Loucy (cell line): ENCODE measurements around the gene CELF2.

ENCODE experiments used
- H2AFZ ChIP-seq: fragments of 200-600 bp; sonication (generic); 2 replicates; pipeline ENCODE4 v1.6.0; 2016; ENCODE audit warnings: antibody characterized with exemption, mild to moderate bottlenecking, low read length, moderate library complexity
- H3F3A ChIP-seq: fragments of 200-600 bp; 2 replicates; pipeline ENCODE4 v1.6.0; 2016; ENCODE audit warnings: antibody characterized with exemption, low read depth, mild to moderate bottlenecking
- H3K27me3 ChIP-seq: fragments of 200-600 bp; sonication (generic); 2 replicates; pipeline ENCODE4 v1.6.1; 2014; ENCODE audit warnings: low read length, mild to moderate bottlenecking; ENCODE audit not compliant: insufficient read depth, poor library complexity, severe bottlenecking
- H3K36me3 ChIP-seq: fragments of 200-600 bp; sonication (generic); 2 replicates; pipeline ENCODE4 v1.6.1; 2016; ENCODE audit warnings: low read length; ENCODE audit not compliant: insufficient read depth
- H3K4me1 ChIP-seq: fragments of 200-600 bp; sonication (generic); 2 replicates; pipeline ENCODE4 v1.5.1; 2014; ENCODE audit warnings: low read length, mild to moderate bottlenecking; ENCODE audit not compliant: insufficient read depth, poor library complexity, severe bottlenecking
- H3K4me2 ChIP-seq: fragments of 200-600 bp; sonication (generic); 2 replicates; pipeline ENCODE4 v1.6.0; 2014; ENCODE audit warnings: antibody characterized with exemption, low read length, low read depth, mild to moderate bottlenecking; ENCODE audit not compliant: poor library complexity, severe bottlenecking
- H3K4me3 ChIP-seq: fragments of 200-600 bp; sonication (generic); 2 replicates; pipeline ENCODE4 v1.5.1; 2014; ENCODE audit warnings: low read length, mild to moderate bottlenecking, mixed read lengths; ENCODE audit not compliant: poor library complexity, severe bottlenecking
- H3K79me2 ChIP-seq: fragments of 200-600 bp; sonication (generic); 2 replicates; pipeline ENCODE4 v1.6.1; 2014; ENCODE audit warnings: low read length; ENCODE audit not compliant: insufficient read depth
- H3K9ac ChIP-seq: fragments of 200-600 bp; sonication (generic); 2 replicates; pipeline ENCODE4 v1.6.0; 2014; ENCODE audit warnings: mild to moderate bottlenecking, low read depth, low read length, moderate library complexity; ENCODE audit not compliant: poor library complexity, severe bottlenecking
- H3K9me2 ChIP-seq: fragments of 200-600 bp; sonication (generic); replicated peaks from 2 replicates; pipeline ENCODE4 v1.6.1; 2016; ENCODE audit warnings: low read depth, low read length, mixed read lengths
- H3K9me3 ChIP-seq: fragments of 200-600 bp; sonication (generic); 2 replicates; pipeline ENCODE4 v1.6.1; 2014; ENCODE audit warnings: mild to moderate bottlenecking, antibody characterized with exemption, low read length, low read depth; ENCODE audit not compliant: insufficient read depth
- H4K20me1 ChIP-seq: fragments of 200-600 bp; sonication (generic); 2 replicates; pipeline ENCODE4 v1.6.0; 2014; ENCODE audit warnings: antibody characterized with exemption, low read length, mild to moderate bottlenecking; ENCODE audit not compliant: insufficient read depth, poor library complexity, severe bottlenecking
- CTCF ChIP-seq: fragments of 200-600 bp; sonication (generic); conservative IDR thresholded peaks from 2 replicates; pipeline ENCODE4 v1.5.1; 2014; ENCODE audit warnings: mild to moderate bottlenecking, antibody characterized with exemption, low read length
- EZH2phosphoT487 ChIP-seq: fragments of 200-600 bp; IDR thresholded peaks from 2 replicates; pipeline ENCODE4 v1.6.1; 2018; ENCODE audit warnings: antibody characterized with exemption, mild to moderate bottlenecking, moderate library complexity, borderline replicate concordance

The CELF2 gene

GRCh38 chr10:11325817-11326216 lies 308.1 kb downstream of the CELF2 start:
- Histone ChIP-seq H3K79me2 (no peaks in the 10 kb centered on the region), H3K4me1 (no peaks in the 10 kb centered on the region), H3K36me3 (peaks cover 97% of the 10 kb centered on the region), H2AFZ (no peak overlapping the region), H3K27me3 (no peaks in the 10 kb centered on the region), H3K9me2 (no peaks in the 10 kb centered on the region), H4K20me1 (no peaks in the 10 kb centered on the region), H3F3A (no peaks in the 10 kb centered on the region), H3K9me3 (no peaks in the 10 kb centered on the region), H3K4me3 (no peak overlapping the region), H3K9ac (no peak overlapping the region), H3K4me2 (no peak overlapping the region)
- TF ChIP-seq CTCF (no peak), EZH2phosphoT487 (no peak)

GRCh38 chr10:11326241-11326640 lies 308.6 kb downstream of the CELF2 start:
- H3K4me3 ChIP-seq: no peak overlapping the region

GRCh38 chr10:11326913-11327616 lies 309.4 kb downstream of the CELF2 start:
- Histone ChIP-seq H3K9me3 (no peaks in the 10 kb centered on the region), H3K4me1 (no peaks in the 10 kb centered on the region), H3K79me2 (no peaks in the 10 kb centered on the region), H3K9ac (no peak overlapping the region), H3K9me2 (no peaks in the 10 kb centered on the region), H3K27me3 (no peaks in the 10 kb centered on the region), H3K36me3 (peaks cover 92% of the 10 kb centered on the region), H4K20me1 (no peaks in the 10 kb centered on the region), H2AFZ (no peak overlapping the region), H3K4me2 (no peak overlapping the region), H3F3A (no peaks in the 10 kb centered on the region), H3K4me3 (no peak overlapping the region)
- no peak for TF ChIP-seq CTCF
- TF ChIP-seq EZH2phosphoT487: no peak

More at GRCh38 chr10:11326241-11326640, 308.6 kb downstream of the CELF2 start:
- Histone ChIP-seq H3K4me2 (no peak overlapping the region), H3K4me1 (no peaks in the 10 kb centered on the region), H3K27me3 (no peaks in the 10 kb centered on the region), H3K9ac (no peak overlapping the region), H3K9me2 (no peaks in the 10 kb centered on the region), H3K9me3 (no peaks in the 10 kb centered on the region), H4K20me1 (no peaks in the 10 kb centered on the region), H3F3A (no peaks in the 10 kb centered on the region), H2AFZ (no peak overlapping the region), H3K36me3 (peaks cover 94% of the 10 kb centered on the region), H3K79me2 (no peaks in the 10 kb centered on the region)
- TF ChIP-seq CTCF: no peak
- no peak for TF ChIP-seq EZH2phosphoT487
